HG03460 (cell line): ENCODE data around the gene ANKRD60.

Source experiments
- ATAC-seq: cut with Tn5 transposase; IDR thresholded peaks from one replicate; pipeline ENCODE4 v1.9.1; 2021; ENCODE audit not compliant: unreplicated experiment

ANKRD60 gene

DNA sequence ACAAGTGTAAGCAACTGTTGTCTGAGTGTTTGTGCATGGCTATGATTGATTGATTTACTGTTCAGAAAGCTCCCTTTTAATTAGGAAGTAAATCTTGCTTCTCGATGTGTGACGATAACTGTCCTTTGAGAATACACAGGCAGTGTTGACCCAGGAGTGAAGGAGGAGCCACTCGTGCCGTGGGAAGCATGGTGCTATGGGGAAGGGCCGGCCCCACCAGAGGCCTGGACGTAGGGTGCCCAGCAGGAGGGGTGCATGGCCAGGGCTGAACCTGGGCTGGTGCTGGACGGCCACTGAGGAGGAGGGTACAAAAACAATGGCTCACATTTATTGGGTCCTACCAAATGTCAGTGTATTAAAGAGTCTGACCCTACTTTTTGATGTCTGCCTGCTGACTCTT is 60.7 kb downstream of the ANKRD60 start:
- ATAC-seq, result no peak
